ENCODE data around the gene RHOJ. TPM values are rescaled to one million over a fixed set of nuclear protein-coding genes. Genes with fewer than 3 reads are reported as not detected.

Gene RHOJ
- total and polyA plus RNA-seq, 9 of the 15 experiments (the other 6 are each of a cell fraction or from before 2014, with no cell fraction given): not detected

- H3K27ac ChIP-seq (ENCODE audit: extremely low read depth, low read depth, low read length): no peak overlapping the region
- H3K9me1 ChIP-seq (ENCODE audit: control insufficient read depth, insufficient read depth, low read length): no peaks in the 10 kb centered on the region
- ChIA-PET POLR2A (no interaction called here), CTCF (ENCODE audit: low intra/inter-chr PET ratio) (no interaction called here)
- no peak overlapping the region for H2AFZ ChIP-seq (ENCODE audit: low read depth, low read length)
- H3K27me3 ChIP-seq (ENCODE audit: control insufficient read depth in 2 of 2, insufficient read depth in 2 of 2, low read length in 2 of 2): no peaks in the 10 kb centered on the region
- DNase-seq (ENCODE audit: extremely low read depth in 1 of 4, low spot score in 3 of 4): no peak
- TF ChIP-seq ZFP1 (CRISPR knock-in tag; IDR thresholded peaks at IDR 0.05) (no peak), ZNF174 (CRISPR knock-in tag; IDR thresholded peaks at IDR 0.05) (no peak), SREBF1 (IDR thresholded peaks at IDR 0.05; ENCODE audit: borderline replicate concordance, low read depth, low read length) (no peak), BHLHE40 (IDR thresholded peaks at IDR 0.05; ENCODE audit: low read length) (no peak), GTF2A2 (tag; IDR thresholded peaks at IDR 0.05) (no peak), NFIC (IDR thresholded peaks at IDR 0.05) (no peak), MCM5 (IDR thresholded peaks at IDR 0.05; ENCODE audit: low read depth) (no peak), TSC22D4 (tag; IDR thresholded peaks at IDR 0.05) (no peak), HNRNPH1 (optimal IDR thresholded peaks at IDR 0.05; ENCODE audit: low read depth, low read length) (no peak)
- TF ChIP-seq, protein P1, sequence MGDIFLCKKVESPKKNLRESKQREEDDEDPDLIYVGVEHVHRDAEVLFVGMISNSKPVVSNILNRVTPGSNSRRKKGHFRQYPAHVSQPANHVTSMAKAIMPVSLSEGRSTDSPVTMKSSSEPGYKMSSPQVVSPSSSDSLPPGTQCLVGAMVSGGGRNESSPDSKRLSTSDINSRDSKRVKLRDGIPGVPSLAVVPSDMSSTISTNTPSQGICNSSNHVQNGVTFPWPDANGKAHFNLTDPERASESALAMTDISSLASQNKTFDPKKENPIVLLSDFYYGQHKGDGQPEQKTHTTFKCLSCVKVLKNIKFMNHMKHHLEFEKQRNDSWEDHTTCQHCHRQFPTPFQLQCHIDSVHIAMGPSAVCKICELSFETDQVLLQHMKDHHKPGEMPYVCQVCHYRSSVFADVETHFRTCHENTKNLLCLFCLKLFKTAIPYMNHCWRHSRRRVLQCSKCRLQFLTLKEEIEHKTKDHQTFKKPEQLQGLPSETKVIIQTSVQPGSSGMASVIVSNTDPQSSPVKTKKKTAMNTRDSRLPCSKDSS (IDR thresholded peaks at IDR 0.05; ENCODE audit: low read depth, partially characterized antibody): no peak
- TF ChIP-seq, protein P2, sequence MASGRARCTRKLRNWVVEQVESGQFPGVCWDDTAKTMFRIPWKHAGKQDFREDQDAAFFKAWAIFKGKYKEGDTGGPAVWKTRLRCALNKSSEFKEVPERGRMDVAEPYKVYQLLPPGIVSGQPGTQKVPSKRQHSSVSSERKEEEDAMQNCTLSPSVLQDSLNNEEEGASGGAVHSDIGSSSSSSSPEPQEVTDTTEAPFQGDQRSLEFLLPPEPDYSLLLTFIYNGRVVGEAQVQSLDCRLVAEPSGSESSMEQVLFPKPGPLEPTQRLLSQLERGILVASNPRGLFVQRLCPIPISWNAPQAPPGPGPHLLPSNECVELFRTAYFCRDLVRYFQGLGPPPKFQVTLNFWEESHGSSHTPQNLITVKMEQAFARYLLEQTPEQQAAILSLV (tag; IDR thresholded peaks at IDR 0.05): no peak
- no peaks in the 10 kb centered on the region for H3K4me1 ChIP-seq (replicated peaks in 1 of 2; ENCODE audit: control insufficient read depth in 2 of 2, insufficient read depth in 2 of 2, low read length in 2 of 2)
- ATAC-seq: no peak
- intact Hi-C loops (cut with micrococcal nuclease): no loop called here
- H3K36me3 ChIP-seq (ENCODE audit: control insufficient read depth, insufficient read depth, low read length): no peaks in the 10 kb centered on the region
- no peaks in the 10 kb centered on the region for H4K20me1 ChIP-seq (replicated peaks; ENCODE audit: control insufficient read depth, insufficient read depth, low read length)
- no peak overlapping the region for H3K4me3 ChIP-seq
- H3K9me3 ChIP-seq (replicated peaks; ENCODE audit: control insufficient read depth, insufficient read depth, low read depth, low read length): no peaks in the 10 kb centered on the region
- 0% methylated on average over 5 of the region's 8 CpGs for WGBS (ENCODE audit: insufficient coverage, low coverage, missing lambda C conversion rate)
- in situ Hi-C loops (cut with MboI): loop anchor here (10.0 kb wide), 1 partner anchor 1099 kb away; no protein-coding TSS in a partner anchor
- no peak for FAIRE-seq
- no peak overlapping the region for H3K9ac ChIP-seq (ENCODE audit: insufficient read depth in 1 of 2, low read depth in 2 of 2, low read length in 2 of 2)
- no peak overlapping the region for H3K4me2 ChIP-seq (ENCODE audit: insufficient read depth, low read length)
- no peaks in the 10 kb centered on the region for H3K79me2 ChIP-seq (ENCODE audit: control insufficient read depth, insufficient read depth, low read length)
- BruUV-seq (replicated peaks): no TSS peak
Measured at GRCh38 chr14:63273717-63274655, 69.7 kb downstream of the RHOJ start.
